Upper lobe of left lung (tissue), 4 donors: ENCODE measurements around the gene CCND1.

ENCODE experiments used
- EP300 ChIP-seq, 4 donors: sonication (generic); formaldehyde crosslinking; IDR thresholded peaks; one replicate each; pipeline ENCODE4 v1.5.1; 2017; ENCODE audit warnings: antibody characterized with exemption in 4 of 4, control low read depth in 2 of 4
- POLR2A ChIP-seq, 4 donors: fragments of 450-650 bp; IDR thresholded peaks; one replicate each; pipeline ENCODE4 v1.5.1; 2016 to 2017; ENCODE audit warnings: antibody characterized with exemption in 4 of 4, mild to moderate bottlenecking in 2 of 4
- POLR2AphosphoS5 ChIP-seq, 2 donors: sonication (generic); formaldehyde crosslinking; IDR thresholded peaks; one replicate each; pipeline ENCODE4 v1.5.1; 2017; ENCODE audit warnings: antibody characterized with exemption in 2 of 2
- TF ChIP-seq, protein P1 (sequence below), 6 experiments: fragments of 450-650 bp in 4 of 6; fragments of 200-600 bp in 2 of 6; sonication (generic) in 2 of 6; IDR thresholded peaks; one replicate each; pipeline ENCODE4 v1.5.1; 2016 to 2019; ENCODE audit warnings: antibody characterized with exemption in 6 of 6

- TF ChIP-seq EP300 (IDR thresholded peaks at IDR 0.05) (no peak), POLR2AphosphoS5 (IDR thresholded peaks at IDR 0.05) (no peak), POLR2A (IDR thresholded peaks at IDR 0.05) (no peak)
- TF ChIP-seq, protein P1, sequence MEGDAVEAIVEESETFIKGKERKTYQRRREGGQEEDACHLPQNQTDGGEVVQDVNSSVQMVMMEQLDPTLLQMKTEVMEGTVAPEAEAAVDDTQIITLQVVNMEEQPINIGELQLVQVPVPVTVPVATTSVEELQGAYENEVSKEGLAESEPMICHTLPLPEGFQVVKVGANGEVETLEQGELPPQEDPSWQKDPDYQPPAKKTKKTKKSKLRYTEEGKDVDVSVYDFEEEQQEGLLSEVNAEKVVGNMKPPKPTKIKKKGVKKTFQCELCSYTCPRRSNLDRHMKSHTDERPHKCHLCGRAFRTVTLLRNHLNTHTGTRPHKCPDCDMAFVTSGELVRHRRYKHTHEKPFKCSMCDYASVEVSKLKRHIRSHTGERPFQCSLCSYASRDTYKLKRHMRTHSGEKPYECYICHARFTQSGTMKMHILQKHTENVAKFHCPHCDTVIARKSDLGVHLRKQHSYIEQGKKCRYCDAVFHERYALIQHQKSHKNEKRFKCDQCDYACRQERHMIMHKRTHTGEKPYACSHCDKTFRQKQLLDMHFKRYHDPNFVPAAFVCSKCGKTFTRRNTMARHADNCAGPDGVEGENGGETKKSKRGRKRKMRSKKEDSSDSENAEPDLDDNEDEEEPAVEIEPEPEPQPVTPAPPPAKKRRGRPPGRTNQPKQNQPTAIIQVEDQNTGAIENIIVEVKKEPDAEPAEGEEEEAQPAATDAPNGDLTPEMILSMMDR (IDR thresholded peaks at IDR 0.05), result no peak
These were observed 13.9 kb downstream of the CCND1 start for GRCh38 chr11:69654660-69655478.
